Endothelial cell of hepatic sinusoid (primary cell): Measurements from ENCODE around the gene OR5B21.

Experiments
- in situ Hi-C: cut with HindIII; loops from 2 replicates; pipeline ENCODE4 v1.10.0; 2017; ENCODE audit warnings: low sequenced_read_pairs

OR5B21 gene

GRCh38 chr11:58495906-58496305 lies 12.0 kb downstream of the OR5B21 start:
- in situ Hi-C loops: no loop called here

DNA sequence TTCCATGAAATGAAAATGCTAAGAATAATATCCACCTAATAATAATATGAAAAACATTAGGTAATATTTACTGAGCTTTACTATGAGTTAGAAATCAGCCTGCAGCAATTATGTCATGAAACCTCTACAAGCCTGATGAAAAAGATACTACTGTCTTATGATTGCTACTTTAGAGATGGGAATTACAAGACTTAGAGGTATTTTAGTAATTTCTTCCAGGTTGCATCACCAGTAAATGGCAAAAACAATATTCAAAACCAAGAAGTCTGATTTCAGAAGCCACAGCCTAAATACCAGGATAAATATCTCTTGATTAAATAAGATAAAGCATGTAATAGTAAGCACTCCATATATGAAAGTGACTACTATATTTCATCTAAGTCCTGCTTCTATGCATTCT lies 13.8 kb downstream of the OR5B21 start:
- in situ Hi-C loops: no loop called here

- in situ Hi-C loops: no loop called here
Measured at GRCh38 chr11:58493676-58494075, 14.2 kb downstream of the OR5B21 start.

DNA sequence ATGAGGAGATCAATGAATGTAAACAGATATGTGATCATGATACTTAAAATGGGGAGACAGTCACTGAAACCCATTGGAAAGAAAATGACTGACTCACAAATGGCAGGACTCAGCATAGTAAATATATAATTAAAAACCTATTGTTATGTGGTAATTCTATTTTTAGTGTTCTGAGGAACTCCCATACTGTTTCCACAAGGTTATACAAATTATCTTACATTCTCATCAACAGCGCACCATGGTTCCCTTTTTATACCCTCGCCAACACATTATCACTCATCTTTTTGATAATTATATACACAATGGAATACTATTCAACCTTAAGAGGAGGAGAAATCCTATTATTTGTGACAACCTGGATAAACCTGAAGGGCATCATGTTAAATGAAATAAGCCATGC lies 17.1 kb downstream of the OR5B21 start:
- in situ Hi-C loops: no loop called here

DNA sequence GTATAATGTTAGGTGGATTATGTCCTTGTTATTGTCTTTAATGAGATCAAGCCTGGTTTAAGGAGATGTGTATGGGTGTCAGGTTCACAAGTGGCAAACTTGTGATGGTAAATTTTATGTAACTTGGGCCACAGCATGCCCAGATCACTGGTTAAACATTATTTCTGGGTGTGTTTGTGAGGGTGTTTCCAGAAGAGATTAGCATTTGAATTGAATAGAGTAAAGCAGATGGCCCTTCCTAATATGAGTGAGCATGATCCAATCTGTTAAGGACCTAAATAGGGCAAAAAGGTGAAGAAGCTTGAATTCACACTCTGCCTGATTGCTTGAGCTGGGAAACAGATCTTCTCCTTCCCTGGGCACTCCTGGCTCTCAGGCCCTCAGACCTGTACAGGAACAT lies 20.7 kb downstream of the OR5B21 start:
- in situ Hi-C loops: no loop called here

DNA sequence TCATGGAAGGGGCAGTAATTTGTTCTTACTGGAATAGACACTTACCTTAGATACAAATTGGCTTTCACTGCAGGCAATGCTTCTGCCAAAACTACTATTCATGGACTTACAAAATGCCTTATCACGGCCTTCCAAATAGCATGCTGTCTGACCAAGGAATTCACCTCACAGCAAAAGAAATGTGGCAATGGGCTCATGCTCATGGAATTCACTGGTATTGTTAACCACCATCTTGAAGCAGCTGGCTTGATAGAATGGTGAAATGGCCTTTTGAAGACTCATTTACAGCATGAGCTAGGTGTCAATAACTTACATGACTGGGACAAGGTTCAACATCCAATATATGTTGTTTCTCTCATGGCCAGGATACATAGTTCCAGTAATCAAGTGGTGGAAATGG lies 21.9 kb downstream of the OR5B21 start:
- in situ Hi-C loops: no loop called here

GRCh38 chr11:58471892-58472291 lies 36.0 kb downstream of the OR5B21 start:
- in situ Hi-C loops: no loop called here

- in situ Hi-C loops: no loop called here
Measured at GRCh38 chr11:58466293-58466692, 41.6 kb downstream of the OR5B21 start.

DNA sequence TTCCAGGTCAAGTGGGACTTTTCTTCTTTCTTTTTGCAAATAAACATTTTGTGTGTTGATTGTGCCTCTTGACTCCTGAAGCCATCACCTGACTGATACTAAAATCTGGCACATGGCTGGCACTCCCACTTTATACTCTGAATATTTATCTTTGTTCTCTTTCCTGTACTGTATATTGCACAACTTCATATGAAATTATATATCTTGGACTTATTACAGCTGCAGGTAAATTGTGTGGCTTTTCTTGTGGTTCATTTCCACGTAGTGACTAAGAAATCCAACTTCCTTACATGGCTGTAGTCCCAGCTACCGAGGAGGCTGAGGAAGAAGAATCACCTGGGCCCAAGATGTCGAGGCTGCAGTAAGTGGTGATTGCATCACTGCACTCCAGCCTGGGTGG lies 42.2 kb downstream of the OR5B21 start:
- in situ Hi-C loops: no loop called here
